ENCODE results near the gene SPON1.
A peak's percentile ranks its signal among the peaks of the same experiment; 100 is the strongest.
"Not testable (repeated sequence)": the region's sequence is repeated elsewhere in the genome, so short reads cannot be mapped to it uniquely, and the experiment has no call there.

SPON1 gene

DNA sequence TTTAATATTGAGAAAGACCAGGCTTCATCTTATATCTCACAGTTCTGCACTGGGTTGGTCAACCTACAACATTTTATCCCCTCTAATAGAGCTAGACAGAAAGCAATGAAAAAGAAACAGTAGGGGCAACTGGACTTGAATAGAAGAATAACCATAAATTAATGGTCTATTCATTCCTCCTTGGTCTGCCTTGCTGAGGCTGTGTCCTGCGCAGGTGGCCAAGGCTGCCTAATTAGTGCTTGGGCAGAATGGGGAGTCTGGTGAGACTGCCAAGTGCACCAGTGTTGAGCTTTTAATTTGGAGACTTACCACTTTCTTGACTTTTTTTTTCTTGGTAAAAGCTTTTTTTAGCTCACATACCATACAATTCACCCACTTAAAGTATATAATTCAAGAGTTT, 35.0 kb upstream of the SPON1 start:
- Histone ChIP-seq H3K36me3 (ENCODE audit: control insufficient read depth in 5 of 5, insufficient read depth in 5 of 5, low read length in 5 of 5) (no peaks in the 10 kb centered on the region), H3K9me3 (ENCODE audit: control insufficient read depth in 5 of 5, low read length in 5 of 5) (no peaks in the 10 kb centered on the region), H3K27ac (ENCODE audit: low read depth, low read length) (no peak overlapping the region), H3K4me3 (ENCODE audit: low read depth in 1 of 5, low read length in 5 of 5) (no peak overlapping the region), H3K4me1 (ENCODE audit: control insufficient read depth in 5 of 5, insufficient read depth in 5 of 5, low read length in 5 of 5) (peaks cover 6 to 30% (median 27%) of the 10 kb centered on the region in 5 donors), H3K27me3 (ENCODE audit: control insufficient read depth in 5 of 5, insufficient read depth in 4 of 5, low read length in 5 of 5) (peaks cover 0 to 2% (median 0%) of the 10 kb centered on the region in 5 donors), H3K9ac (ENCODE audit: low read length in 5 of 5) (no peak overlapping the region)

DNA sequence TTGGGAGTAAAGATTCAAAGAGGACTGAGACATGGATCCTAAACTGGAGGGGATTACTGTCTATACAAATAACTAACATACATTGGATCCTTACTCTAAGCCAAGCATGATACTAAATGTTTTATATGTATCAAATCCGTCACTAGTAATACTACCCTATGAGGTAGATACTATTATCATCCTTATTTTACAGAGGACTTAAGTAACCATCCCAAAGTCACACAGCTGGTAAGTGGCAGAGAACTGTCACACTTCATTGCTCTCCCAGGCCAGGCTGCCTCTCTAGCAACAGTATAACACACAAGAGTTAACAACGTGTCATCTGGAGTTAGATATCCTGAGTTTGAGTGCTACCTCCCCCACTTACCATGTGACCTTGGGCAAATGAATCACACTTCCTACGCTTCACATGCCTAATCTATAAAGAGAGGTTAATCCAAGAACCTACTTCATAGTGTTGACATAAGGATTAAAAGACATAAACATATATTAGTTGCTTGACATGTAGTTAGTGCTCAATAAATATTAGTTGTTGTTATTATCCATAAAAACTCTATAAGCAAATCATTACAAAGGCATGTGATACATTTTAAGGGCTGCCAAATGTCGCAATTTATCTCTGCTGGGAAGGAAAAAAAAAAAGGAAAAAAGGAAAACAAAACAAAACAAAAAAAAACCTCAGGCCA, 33.8 kb upstream of the SPON1 start:
- Histone ChIP-seq H3K36me3 (ENCODE audit: control insufficient read depth in 5 of 5, insufficient read depth in 5 of 5, low read length in 5 of 5) (no peaks in the 10 kb centered on the region), H3K9ac (ENCODE audit: low read length in 5 of 5) (no peak overlapping the region), H3K9me3 (ENCODE audit: control insufficient read depth in 5 of 5, low read length in 5 of 5) (no peaks in the 10 kb centered on the region), H3K27ac (ENCODE audit: low read depth, low read length) (peak overlapping the region; percentile 19), H3K4me3 (ENCODE audit: low read depth in 1 of 5, low read length in 5 of 5) (no peak overlapping the region), H3K4me1 (ENCODE audit: control insufficient read depth in 5 of 5, insufficient read depth in 5 of 5, low read length in 5 of 5) (peaks cover 6 to 24% (median 21%) of the 10 kb centered on the region in 5 donors), H3K27me3 (ENCODE audit: control insufficient read depth in 5 of 5, insufficient read depth in 4 of 5, low read length in 5 of 5) (peaks cover 0 to 2% (median 0%) of the 10 kb centered on the region in 5 donors)

DNA sequence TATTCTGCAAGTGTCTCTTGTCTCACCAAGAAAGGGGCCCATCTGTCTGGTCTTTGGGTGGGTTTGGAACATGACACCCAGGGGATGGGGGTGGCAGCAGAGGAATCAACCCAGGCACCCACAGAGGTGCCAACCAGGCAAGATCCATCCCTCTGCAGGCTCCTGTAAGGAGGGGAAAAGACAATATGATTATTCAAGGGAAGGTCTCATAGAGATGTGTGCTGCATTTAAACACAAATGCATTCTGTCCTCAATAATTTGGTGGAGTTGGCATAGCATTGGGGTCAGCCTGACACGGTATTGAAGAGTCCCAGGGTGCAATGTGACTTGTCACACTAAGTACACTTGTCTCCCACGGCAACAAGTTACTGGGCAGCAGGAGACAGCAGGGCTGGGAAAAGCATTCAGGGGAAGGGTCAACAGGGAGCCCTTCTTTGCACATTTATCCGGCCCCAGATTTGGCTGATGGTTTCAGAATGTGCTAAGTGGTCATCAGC, 33.1 kb upstream of the SPON1 start:
- peak overlapping the region; percentile 19 for H3K27ac ChIP-seq (ENCODE audit: low read depth, low read length)
- H3K36me3 ChIP-seq (ENCODE audit: control insufficient read depth in 5 of 5, insufficient read depth in 5 of 5, low read length in 5 of 5), result no peaks in the 10 kb centered on the region
- peaks cover 0 to 2% (median 0%) of the 10 kb centered on the region in 5 donors for H3K27me3 ChIP-seq (ENCODE audit: control insufficient read depth in 5 of 5, insufficient read depth in 4 of 5, low read length in 5 of 5)

DNA sequence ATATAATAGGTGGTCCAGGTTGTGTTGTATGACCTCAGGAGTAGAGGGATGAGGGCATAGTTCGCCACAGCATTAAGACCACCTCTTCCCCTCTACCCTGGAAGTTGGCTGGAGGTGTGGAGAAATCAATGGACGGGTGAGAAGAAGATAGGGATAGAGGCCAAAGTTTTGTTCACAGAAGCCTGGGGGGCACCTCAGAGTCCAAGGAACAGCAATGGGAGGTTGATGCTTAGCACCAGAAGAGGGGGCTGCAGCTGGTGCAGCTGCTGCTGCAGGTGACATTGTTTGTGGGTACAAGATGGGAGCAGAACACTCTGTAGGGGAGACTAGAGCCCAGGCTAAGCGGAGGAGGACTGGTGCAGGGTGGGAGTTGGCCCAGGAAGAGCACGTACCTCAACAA, 31.2 kb upstream of the SPON1 start:
- H3K27ac ChIP-seq (ENCODE audit: low read depth, low read length), result no peak overlapping the region
- H3K27me3 ChIP-seq (ENCODE audit: control insufficient read depth in 5 of 5, insufficient read depth in 4 of 5, low read length in 5 of 5), result peaks cover 0 to 2% (median 0%) of the 10 kb centered on the region in 5 donors
- H3K4me3 ChIP-seq (ENCODE audit: low read depth in 1 of 5, low read length in 5 of 5), result no peak overlapping the region
- peaks cover 5 to 24% (median 19%) of the 10 kb centered on the region in 5 donors for H3K4me1 ChIP-seq (ENCODE audit: control insufficient read depth in 5 of 5, insufficient read depth in 5 of 5, low read length in 5 of 5)
- no peaks in the 10 kb centered on the region for H3K9me3 ChIP-seq (ENCODE audit: control insufficient read depth in 5 of 5, low read length in 5 of 5)
- H3K9ac ChIP-seq (ENCODE audit: low read length in 5 of 5), result no peak overlapping the region
- H3K36me3 ChIP-seq (ENCODE audit: control insufficient read depth in 5 of 5, insufficient read depth in 5 of 5, low read length in 5 of 5), result no peaks in the 10 kb centered on the region

More for the DNA sequence above, 33.1 kb upstream of the SPON1 start:
- Histone ChIP-seq H3K4me1 (ENCODE audit: control insufficient read depth in 5 of 5, insufficient read depth in 5 of 5, low read length in 5 of 5) (peaks cover 5 to 24% (median 19%) of the 10 kb centered on the region in 5 donors), H3K9me3 (ENCODE audit: control insufficient read depth in 5 of 5, low read length in 5 of 5) (no peaks in the 10 kb centered on the region), H3K9ac (ENCODE audit: low read length in 5 of 5) (peak overlapping the region in 1 of 5 donors; percentile 32), H3K4me3 (ENCODE audit: low read depth in 1 of 5, low read length in 5 of 5) (no peak overlapping the region)

DNA sequence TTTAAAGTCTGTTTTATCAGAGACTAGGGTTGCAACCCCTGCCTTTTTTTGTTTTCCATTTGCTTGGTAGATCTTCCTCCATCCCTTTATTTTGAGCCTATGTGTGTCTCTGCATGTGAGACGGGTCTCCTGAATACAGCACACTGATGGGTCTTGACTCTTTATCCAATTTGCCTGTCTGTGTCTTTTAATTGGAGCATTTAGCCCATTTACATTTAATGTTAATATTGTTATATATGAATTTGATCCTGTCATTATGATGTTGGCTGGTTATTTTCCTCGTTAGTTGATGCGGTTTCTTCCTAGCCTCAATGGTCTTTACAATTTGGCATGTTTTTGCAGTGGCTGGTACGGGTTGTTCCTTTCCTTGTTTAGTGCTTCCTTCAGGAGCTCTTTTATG, 25.4 kb upstream of the SPON1 start:
- not testable (repeated sequence) for H3K27ac ChIP-seq (ENCODE audit: low read depth, low read length); H3K4me1 ChIP-seq (ENCODE audit: control insufficient read depth in 5 of 5, insufficient read depth in 5 of 5, low read length in 5 of 5); H3K4me3 ChIP-seq (ENCODE audit: low read depth in 1 of 5, low read length in 5 of 5)

DNA sequence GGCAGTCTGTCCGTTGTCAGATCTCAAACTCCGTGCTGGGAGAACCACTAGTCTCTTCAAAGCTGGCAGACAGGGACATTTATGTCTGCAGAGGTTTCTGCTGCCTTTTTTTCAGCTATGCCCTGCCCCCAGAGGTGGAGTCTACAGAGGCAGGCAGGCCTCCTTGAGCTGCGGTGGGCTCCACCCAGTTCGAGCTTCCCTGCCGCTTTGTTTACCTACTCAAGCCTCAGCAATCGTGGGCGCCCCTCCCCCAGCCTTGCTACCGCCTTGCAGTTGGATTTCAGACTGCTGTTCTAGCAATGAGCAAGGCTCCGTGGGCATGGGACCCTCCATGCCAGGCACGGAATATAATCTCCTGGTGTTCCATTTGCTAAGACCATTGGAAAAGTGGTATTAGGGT, 23.7 kb upstream of the SPON1 start:
- not testable (repeated sequence) for H3K27ac ChIP-seq (ENCODE audit: low read depth, low read length); H3K4me1 ChIP-seq (ENCODE audit: control insufficient read depth in 5 of 5, insufficient read depth in 5 of 5, low read length in 5 of 5); H3K9ac ChIP-seq (ENCODE audit: low read length in 5 of 5); H3K36me3 ChIP-seq (ENCODE audit: control insufficient read depth in 5 of 5, insufficient read depth in 5 of 5, low read length in 5 of 5); H3K4me3 ChIP-seq (ENCODE audit: low read depth in 1 of 5, low read length in 5 of 5); H3K9me3 ChIP-seq (ENCODE audit: control insufficient read depth in 5 of 5, low read length in 5 of 5); H3K27me3 ChIP-seq (ENCODE audit: control insufficient read depth in 5 of 5, insufficient read depth in 4 of 5, low read length in 5 of 5)

More for the DNA sequence above, 25.4 kb upstream of the SPON1 start:
- not testable (repeated sequence) for H3K9ac ChIP-seq (ENCODE audit: low read length in 5 of 5); H3K36me3 ChIP-seq (ENCODE audit: control insufficient read depth in 5 of 5, insufficient read depth in 5 of 5, low read length in 5 of 5); H3K9me3 ChIP-seq (ENCODE audit: control insufficient read depth in 5 of 5, low read length in 5 of 5); H3K27me3 ChIP-seq (ENCODE audit: control insufficient read depth in 5 of 5, insufficient read depth in 4 of 5, low read length in 5 of 5)

DNA sequence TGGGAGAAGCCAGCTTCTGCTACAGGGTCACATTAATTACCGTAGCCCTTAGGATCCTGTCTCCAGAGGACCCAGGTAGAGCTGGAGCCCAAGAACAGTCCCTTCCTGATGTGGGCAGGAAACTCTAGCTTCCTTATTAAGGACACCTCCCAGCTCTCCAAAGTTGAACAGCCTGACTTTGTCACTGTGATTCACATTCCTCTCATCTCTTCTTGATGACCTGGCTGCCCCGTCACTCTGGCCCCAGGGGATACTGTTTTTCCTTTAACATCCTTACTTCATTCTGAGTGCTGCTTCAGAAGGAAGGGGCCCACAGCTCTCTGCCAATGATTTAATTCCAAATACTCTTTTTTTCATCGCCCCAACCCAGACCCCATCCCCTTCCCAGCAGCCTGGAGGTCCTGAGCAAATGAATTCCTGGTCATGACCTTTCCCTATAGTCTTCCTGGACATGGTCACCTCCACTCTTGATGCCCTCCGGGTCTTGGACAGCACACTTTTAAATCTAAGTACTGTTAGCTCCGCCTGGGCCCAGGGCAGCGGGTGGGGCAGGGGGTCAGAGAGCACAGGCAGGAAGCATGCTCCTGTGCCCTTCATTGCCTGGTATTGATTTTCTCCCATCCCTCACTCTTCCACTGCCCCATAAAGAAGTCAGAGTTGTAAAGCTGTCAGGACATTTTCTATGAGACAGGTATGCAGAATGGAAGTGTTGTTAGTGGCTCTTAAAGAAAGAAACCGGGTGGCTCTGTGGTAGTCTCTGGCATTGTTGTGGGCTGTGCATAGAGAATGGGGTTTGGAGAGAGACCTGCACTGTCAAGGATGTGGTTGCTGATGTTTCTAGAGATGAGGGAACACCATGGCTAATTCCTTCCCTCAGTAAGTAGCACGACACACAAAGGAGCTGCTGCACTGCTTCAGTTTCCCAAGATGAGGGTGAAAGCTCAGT, 22.3 kb upstream of the SPON1 start:
- Histone ChIP-seq H3K4me3 (ENCODE audit: low read depth in 1 of 5, low read length in 5 of 5) (no peak overlapping the region), H3K27me3 (ENCODE audit: control insufficient read depth in 5 of 5, insufficient read depth in 4 of 5, low read length in 5 of 5) (peaks cover 0 to 4% (median 0%) of the 10 kb centered on the region in 5 donors), H3K4me1 (ENCODE audit: control insufficient read depth in 5 of 5, insufficient read depth in 5 of 5, low read length in 5 of 5) (peaks cover 0 to 5% (median 3%) of the 10 kb centered on the region in 5 donors), H3K36me3 (ENCODE audit: control insufficient read depth in 5 of 5, insufficient read depth in 5 of 5, low read length in 5 of 5) (no peaks in the 10 kb centered on the region), H3K27ac (ENCODE audit: low read depth, low read length) (no peak overlapping the region), H3K9ac (ENCODE audit: low read length in 5 of 5) (no peak overlapping the region), H3K9me3 (ENCODE audit: control insufficient read depth in 5 of 5, low read length in 5 of 5) (no peaks in the 10 kb centered on the region)

DNA sequence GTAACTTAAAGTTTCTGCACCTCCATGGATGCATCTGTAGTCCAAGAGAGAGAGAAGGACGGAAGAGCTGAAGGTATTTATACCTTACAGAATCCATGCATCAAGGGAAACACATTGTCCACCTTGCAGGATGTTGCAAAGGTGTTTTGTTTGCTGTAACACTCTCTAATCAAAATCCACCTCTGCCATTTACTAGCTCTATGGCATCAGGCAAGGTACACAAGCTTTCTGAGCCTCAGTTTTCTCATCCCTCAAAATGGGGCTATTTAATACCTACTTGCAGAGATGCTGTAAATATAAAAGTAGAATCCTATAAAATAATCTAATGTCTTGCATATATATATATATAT, 21.6 kb upstream of the SPON1 start:
- H3K27me3 ChIP-seq (ENCODE audit: control insufficient read depth in 5 of 5, insufficient read depth in 4 of 5, low read length in 5 of 5), result peaks cover 0 to 4% (median 0%) of the 10 kb centered on the region in 5 donors
- H3K4me3 ChIP-seq (ENCODE audit: low read depth in 1 of 5, low read length in 5 of 5), result no peak overlapping the region
- no peaks in the 10 kb centered on the region for H3K36me3 ChIP-seq (ENCODE audit: control insufficient read depth in 5 of 5, insufficient read depth in 5 of 5, low read length in 5 of 5)
- H3K9me3 ChIP-seq (ENCODE audit: control insufficient read depth in 5 of 5, low read length in 5 of 5), result no peaks in the 10 kb centered on the region
- no peak overlapping the region for H3K9ac ChIP-seq (ENCODE audit: low read length in 5 of 5)
- peaks cover 0 to 5% (median 3%) of the 10 kb centered on the region in 5 donors for H3K4me1 ChIP-seq (ENCODE audit: control insufficient read depth in 5 of 5, insufficient read depth in 5 of 5, low read length in 5 of 5)
- H3K27ac ChIP-seq (ENCODE audit: low read depth, low read length), result no peak overlapping the region

DNA sequence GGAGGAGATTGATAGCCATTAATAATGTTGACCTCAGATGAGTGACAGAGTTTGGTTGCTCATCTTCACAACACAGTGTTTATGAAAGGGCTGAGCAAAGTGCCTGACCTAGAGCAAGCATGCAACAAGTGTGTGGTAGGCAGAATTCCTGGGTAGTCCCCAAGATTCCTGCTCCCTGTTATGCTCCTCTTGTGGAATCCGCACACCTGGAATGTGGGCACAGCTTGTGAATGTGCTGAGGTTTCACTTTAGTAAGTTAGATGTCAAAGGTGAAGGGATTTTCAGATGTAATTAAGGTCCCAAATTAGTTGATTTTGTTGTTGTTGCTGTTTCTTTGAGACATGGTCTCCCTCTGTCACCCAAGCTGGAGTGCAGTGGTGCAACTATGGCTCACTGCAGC, 20.7 kb upstream of the SPON1 start:
- no peak overlapping the region for H3K4me3 ChIP-seq (ENCODE audit: low read depth in 1 of 5, low read length in 5 of 5)
- H3K36me3 ChIP-seq (ENCODE audit: control insufficient read depth in 5 of 5, insufficient read depth in 5 of 5, low read length in 5 of 5), result no peaks in the 10 kb centered on the region
- H3K4me1 ChIP-seq (ENCODE audit: control insufficient read depth in 5 of 5, insufficient read depth in 5 of 5, low read length in 5 of 5), result peaks cover 0 to 5% (median 3%) of the 10 kb centered on the region in 5 donors
- H3K9me3 ChIP-seq (ENCODE audit: control insufficient read depth in 5 of 5, low read length in 5 of 5), result no peaks in the 10 kb centered on the region
- peaks cover 0 to 4% (median 0%) of the 10 kb centered on the region in 5 donors for H3K27me3 ChIP-seq (ENCODE audit: control insufficient read depth in 5 of 5, insufficient read depth in 4 of 5, low read length in 5 of 5)
- H3K9ac ChIP-seq (ENCODE audit: low read length in 5 of 5), result no peak overlapping the region
- no peak overlapping the region for H3K27ac ChIP-seq (ENCODE audit: low read depth, low read length)

DNA sequence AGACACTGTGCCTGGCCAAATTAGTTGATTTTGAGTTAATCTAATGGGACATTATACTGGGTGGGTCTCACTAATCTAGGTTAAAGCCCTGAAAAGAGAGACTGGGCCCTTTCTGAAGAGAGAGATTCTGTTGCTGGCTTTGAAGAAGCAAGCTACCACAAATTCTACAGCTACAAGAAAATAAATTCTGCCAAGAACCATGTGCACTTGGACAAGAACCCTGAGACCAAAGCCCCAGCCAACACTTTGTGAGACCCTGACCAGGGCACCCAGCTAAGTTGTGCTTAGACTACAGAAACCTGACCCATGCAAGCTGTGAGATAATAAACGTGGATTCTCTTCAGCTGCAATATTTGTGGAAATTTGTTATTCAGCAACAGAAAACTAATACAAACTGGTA, 20.1 kb upstream of the SPON1 start:
- H3K27ac ChIP-seq (ENCODE audit: low read depth, low read length), result no peak overlapping the region
- H3K9ac ChIP-seq (ENCODE audit: low read length in 5 of 5), result no peak overlapping the region
- H3K4me3 ChIP-seq (ENCODE audit: low read depth in 1 of 5, low read length in 5 of 5), result no peak overlapping the region
- peaks cover 0 to 4% (median 0%) of the 10 kb centered on the region in 5 donors for H3K27me3 ChIP-seq (ENCODE audit: control insufficient read depth in 5 of 5, insufficient read depth in 4 of 5, low read length in 5 of 5)
- no peaks in the 10 kb centered on the region for H3K36me3 ChIP-seq (ENCODE audit: control insufficient read depth in 5 of 5, insufficient read depth in 5 of 5, low read length in 5 of 5)
- H3K4me1 ChIP-seq (ENCODE audit: control insufficient read depth in 5 of 5, insufficient read depth in 5 of 5, low read length in 5 of 5), result peaks cover 0 to 5% (median 3%) of the 10 kb centered on the region in 5 donors
- H3K9me3 ChIP-seq (ENCODE audit: control insufficient read depth in 5 of 5, low read length in 5 of 5), result no peaks in the 10 kb centered on the region

Measured in subcutaneous abdominal adipose tissue (tissue), 5 donors.